GM19395 (cell line): ENCODE data around the gene KCNA10.
"Not testable (repeated sequence)": the region's sequence is repeated elsewhere in the genome, so short reads cannot be mapped to it uniquely, and the experiment has no call there.

Source experiments
- ATAC-seq: cut with Tn5 transposase; IDR thresholded peaks from one replicate; pipeline ENCODE4 v1.9.1; 2021; ENCODE audit warnings: mild to moderate bottlenecking, moderate library complexity; ENCODE audit not compliant: unreplicated experiment

The KCNA10 gene

GRCh38 chr1:110538075-110538474 lies 19.1 kb upstream of the KCNA10 start:
- ATAC-seq, result no peak

- no peak for ATAC-seq
Observed at GRCh38 chr1:110535985-110536384, 17.0 kb upstream of the KCNA10 start.

GRCh38 chr1:110533230-110533629 lies 14.3 kb upstream of the KCNA10 start:
- no peak for ATAC-seq

- no peak for ATAC-seq
Observed at GRCh38 chr1:110529011-110529410, 10.0 kb upstream of the KCNA10 start.

GRCh38 chr1:110526201-110526780 lies 7.3 kb upstream of the KCNA10 start:
- no peak for ATAC-seq

GRCh38 chr1:110525249-110525595 lies 6.2 kb upstream of the KCNA10 start:
- no peak for ATAC-seq

GRCh38 chr1:110524311-110525248 lies 5.6 kb upstream of the KCNA10 start:
- no peak for ATAC-seq

GRCh38 chr1:110523011-110523410 lies 4.0 kb upstream of the KCNA10 start:
- ATAC-seq, result no peak

- ATAC-seq, result no peak
Observed at GRCh38 chr1:110522560-110522959, 3.6 kb upstream of the KCNA10 start.

- no peak for ATAC-seq
Observed at GRCh38 chr1:110520827-110521226, 1.9 kb upstream of the KCNA10 start.

GRCh38 chr1:110515891-110516290 lies 3.1 kb downstream of the KCNA10 start:
- no peak for ATAC-seq

GRCh38 chr1:110515041-110515440 lies 3.9 kb downstream of the KCNA10 start:
- no peak for ATAC-seq

- no peak for ATAC-seq
Observed at GRCh38 chr1:110513511-110513910, 5.5 kb downstream of the KCNA10 start.

- no peak for ATAC-seq
Observed at GRCh38 chr1:110511436-110511835, 7.5 kb downstream of the KCNA10 start.

- ATAC-seq, result not testable (repeated sequence)
Observed at GRCh38 chr1:110510921-110511320, 8.1 kb downstream of the KCNA10 start.

- ATAC-seq, result no peak
Observed at GRCh38 chr1:110509655-110510054, 9.3 kb downstream of the KCNA10 start.

GRCh38 chr1:110508028-110508940 lies 10.7 kb downstream of the KCNA10 start:
- ATAC-seq, result no peak

GRCh38 chr1:110506541-110506940 lies 12.4 kb downstream of the KCNA10 start:
- no peak for ATAC-seq

GRCh38 chr1:110505596-110505995 lies 13.4 kb downstream of the KCNA10 start:
- no peak for ATAC-seq

GRCh38 chr1:110504226-110504625 lies 14.7 kb downstream of the KCNA10 start:
- no peak for ATAC-seq

GRCh38 chr1:110503471-110503870 lies 15.5 kb downstream of the KCNA10 start:
- ATAC-seq, result no peak
